Head of caudate nucleus (tissue), 42 donors: ENCODE results near the gene VILL.
A peak's percentile ranks its signal among the peaks of the same experiment; 100 is the strongest.

Source experiments
- DNase-seq, 42 donors: peaks; one replicate each; pipeline versions ENCODE4 v3.0.0 to v3.0.0-alpha.2; 2020 to 2021; ENCODE audit warnings: mixed read lengths in 7 of 42
- intact Hi-C: fragments of 100-400 bp; cut with DNase I; formaldehyde crosslinking; loops from one replicate; pipeline ENCODE4 v1.15.0; 2022

VILL gene

GRCh38 chr3:37990527-37990926 lies at the start of gene VILL:
TSS of gene VILL (plus strand) at chr3:37990786. CDS start at chr3:37993673, 2,887 bp downstream.
- intact Hi-C loops: no loop called here
- peak in 8 of 42 donors; percentile 2 to 30 (median 10) for DNase-seq

DNA sequence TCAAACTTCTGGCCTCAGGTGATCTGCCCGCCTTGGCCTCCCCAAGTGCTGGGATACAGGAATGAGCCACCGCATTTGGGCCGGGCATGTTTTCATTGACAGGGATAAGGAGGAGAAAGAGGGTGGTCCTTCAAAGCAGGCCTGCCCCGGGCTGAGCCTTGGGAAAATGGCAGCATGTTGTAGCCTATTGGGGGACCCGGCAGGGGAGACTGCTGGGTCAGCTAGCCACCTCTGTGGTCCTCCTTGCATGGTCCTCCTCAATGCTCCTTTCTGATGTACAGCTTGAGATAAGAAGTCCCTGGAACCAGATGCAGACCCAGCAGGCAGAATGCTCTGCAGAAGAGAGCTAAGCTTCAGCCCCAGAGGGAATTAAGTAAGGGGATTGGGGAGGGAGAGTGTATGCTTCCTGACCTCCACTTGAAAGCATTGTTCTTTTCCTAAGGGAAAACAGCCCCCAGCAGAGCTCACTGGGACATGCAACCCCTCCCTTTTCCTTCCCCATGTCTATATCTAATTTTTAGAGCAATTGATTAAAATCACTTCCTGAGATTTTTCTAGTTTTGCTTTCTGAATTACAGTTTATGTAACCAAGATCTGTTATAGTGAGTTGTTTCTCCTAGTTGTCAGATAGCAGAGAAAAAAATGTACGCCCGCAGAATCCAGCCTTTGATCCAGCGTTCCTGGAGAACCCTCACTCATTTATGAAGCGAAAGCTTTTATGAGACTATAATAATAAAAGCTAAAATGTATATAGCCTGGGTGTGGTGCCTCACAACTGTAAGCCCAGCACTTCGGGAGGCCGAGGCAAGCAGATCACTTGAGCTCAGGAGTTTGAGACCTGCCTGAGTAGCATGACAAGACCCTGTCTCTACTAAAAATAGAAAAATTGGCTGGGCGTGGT lies 48.7 kb upstream of the VILL start:
- no peak for DNase-seq
- intact Hi-C loops: no loop called here

- no peak for DNase-seq
- intact Hi-C loops: no loop called here
Measured at GRCh38 chr3:37942646-37943045, 47.9 kb upstream of the VILL start.

GRCh38 chr3:37943126-37943525 lies 47.5 kb upstream of the VILL start:
- intact Hi-C loops: no loop called here
- peak in 2 of 42 donors; percentile 39 to 56 for DNase-seq

- intact Hi-C loops: no loop called here
- DNase-seq: no peak
Measured at GRCh38 chr3:37943631-37944314, 46.8 kb upstream of the VILL start.

- no peak for DNase-seq
- intact Hi-C loops: no loop called here
Measured at GRCh38 chr3:37944391-37944842, 46.2 kb upstream of the VILL start.

GRCh38 chr3:37945156-37945806 lies 45.3 kb upstream of the VILL start:
- DNase-seq: peak in 1 of 42 donors; percentile 37
- intact Hi-C loops: no loop called here

GRCh38 chr3:37945807-37946530 lies 44.6 kb upstream of the VILL start:
- DNase-seq: peak in 1 of 42 donors; percentile 32

DNA sequence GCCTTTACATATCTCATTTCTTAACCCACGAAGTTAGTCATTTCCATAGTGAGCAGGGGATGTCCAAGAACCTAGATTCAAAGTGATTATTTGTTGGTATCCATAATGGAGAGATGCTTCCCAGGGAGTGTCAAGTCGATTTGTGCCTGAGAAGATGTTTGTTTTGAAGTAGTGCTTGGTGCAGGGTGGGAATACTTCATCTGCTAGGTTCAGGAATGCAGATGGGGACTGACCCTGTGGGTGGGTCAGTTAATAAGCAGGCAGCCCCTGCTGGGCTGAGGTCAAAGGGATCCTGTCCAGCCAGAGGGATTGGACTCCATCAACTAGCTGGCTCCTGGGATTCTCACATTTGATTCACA lies 44.1 kb upstream of the VILL start:
- intact Hi-C loops: no loop called here
- peak in 1 of 42 donors; percentile 20 for DNase-seq

More at GRCh38 chr3:37945807-37946530, 44.6 kb upstream of the VILL start:
- intact Hi-C loops: no loop called here

GRCh38 chr3:37949866-37950265 lies 40.7 kb upstream of the VILL start:
- peak in 2 of 42 donors; percentile 31 to 35 for DNase-seq
- intact Hi-C loops: no loop called here

DNA sequence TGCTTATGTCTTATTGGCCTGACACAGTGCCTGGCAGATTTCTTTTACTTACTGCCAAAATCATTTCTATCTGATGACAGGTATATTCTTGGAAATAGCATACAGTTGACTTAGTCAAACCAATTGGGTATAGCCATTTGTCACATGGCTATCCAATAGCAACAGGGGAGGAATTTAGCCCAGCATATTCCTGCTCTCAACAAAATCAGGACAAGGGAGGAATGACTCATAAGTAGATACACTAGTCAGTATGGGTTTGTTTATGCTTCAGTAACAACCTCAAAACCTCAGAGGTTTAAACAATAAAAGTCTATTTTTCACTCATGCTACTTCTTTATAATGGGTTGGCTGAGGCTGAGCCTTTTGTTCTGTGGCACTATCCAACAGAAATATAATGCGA lies 38.0 kb upstream of the VILL start:
- no peak for DNase-seq
- intact Hi-C loops: no loop called here

DNA sequence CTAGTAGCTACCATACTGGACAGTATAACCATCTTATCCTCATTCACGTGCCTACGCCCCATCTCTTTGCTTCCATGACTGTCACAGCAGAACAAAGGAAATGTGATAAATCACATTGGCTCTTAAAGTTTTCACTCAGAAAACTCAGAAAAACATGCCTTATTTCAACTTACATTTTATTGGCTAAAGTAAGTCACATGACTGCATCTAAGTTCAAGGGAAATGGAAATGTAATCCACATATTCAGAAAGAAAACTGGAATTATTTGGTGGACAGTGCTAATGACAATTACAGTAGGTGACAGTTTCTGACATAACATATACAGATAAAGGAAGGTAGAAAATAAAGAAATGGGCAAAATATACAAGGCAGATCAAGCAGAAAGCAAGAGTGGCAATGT lies 37.4 kb upstream of the VILL start:
- intact Hi-C loops: no loop called here
- DNase-seq: peak in 1 of 42 donors; percentile 7

- DNase-seq: no peak
- intact Hi-C loops: no loop called here
Measured at GRCh38 chr3:37953707-37954394, 36.7 kb upstream of the VILL start.

DNA sequence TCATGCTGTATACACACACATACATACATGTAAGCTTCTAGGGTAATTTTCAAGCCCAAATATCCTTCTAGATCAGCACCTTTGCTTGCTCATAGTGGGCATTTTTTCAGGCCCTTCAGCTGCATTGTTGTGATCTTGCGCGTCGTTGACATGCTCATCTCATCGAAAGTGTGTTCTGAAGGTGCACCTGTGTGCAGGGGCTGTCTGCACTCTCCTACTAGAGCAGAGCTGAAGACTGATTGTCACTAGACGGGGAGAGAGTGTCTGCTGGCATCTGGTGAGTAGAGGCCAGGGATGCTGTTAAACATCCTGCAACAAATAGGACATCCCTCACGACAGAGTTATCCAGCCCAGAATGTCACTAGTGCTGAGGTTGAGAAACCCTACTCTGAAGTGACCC lies 35.7 kb upstream of the VILL start:
- DNase-seq: peak in 1 of 42 donors; percentile 10
- intact Hi-C loops: no loop called here

GRCh38 chr3:37955918-37956707 lies 34.5 kb upstream of the VILL start:
- intact Hi-C loops: no loop called here
- peak in 2 of 42 donors; percentile 18 to 39 for DNase-seq

DNA sequence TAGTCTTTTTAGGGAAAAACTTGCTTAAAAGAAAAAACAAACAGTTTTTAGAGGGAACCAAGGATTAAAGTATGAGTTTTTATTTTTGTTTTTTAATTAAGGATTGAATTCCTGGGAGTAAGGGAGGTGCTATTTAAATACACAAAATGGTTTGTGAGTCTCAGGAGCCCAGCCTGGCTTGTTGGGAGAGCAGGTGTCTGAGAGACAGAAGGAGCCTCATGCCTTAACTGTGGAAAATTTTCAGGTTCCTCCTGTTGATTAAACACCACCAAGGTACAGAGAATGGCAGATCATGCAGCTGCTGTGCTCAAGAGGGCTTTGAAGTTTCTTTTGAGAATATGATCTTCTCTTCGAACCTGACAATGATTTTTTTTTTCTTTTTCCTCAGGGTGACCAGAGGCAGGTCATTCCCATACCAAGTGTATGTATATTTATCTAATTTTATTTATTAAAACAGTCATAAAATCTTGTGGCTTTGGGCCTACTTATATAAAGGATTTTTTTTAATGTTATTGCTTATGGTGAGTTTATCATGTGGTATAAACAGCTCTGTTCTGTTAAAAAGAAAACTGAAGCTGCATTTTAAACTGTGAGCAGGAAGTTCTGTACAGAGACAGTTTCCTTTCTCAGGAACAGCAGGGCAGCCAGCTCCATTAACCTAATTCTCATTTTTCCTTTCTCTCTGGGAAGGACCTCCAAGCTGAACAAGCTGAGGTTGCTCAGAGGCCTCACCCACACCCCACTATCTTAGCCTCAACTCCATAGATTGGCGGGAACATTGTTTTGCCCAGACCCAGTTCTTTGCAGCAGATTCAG lies 33.7 kb upstream of the VILL start:
- intact Hi-C loops: no loop called here
- peak in 2 of 42 donors; percentile 33 to 41 for DNase-seq

DNA sequence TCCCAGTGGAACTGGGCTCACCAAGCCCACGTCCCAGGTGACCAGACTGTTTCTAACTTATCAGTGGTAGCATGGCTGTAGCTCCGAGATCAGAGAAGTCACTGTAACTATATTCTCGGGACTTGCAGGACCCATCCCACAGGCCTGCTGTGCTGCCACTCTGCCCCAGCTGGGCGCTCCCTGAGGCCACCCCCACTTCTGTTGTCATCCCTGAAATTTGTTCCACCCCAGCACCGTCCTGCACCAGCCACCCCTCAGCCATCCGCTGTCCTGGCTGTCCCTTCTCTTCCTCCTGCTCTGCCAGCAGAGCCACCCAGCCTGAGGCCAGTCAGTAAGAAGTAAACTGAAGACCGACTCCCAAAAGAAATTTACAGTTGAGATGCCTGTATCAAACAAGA lies 33.0 kb upstream of the VILL start:
- DNase-seq: peak in 1 of 42 donors; percentile 33
- intact Hi-C loops: no loop called here
